T47D (cell line): ENCODE measurements around the gene HSF2BP.
"Not testable (repeated sequence)": the region's sequence is repeated elsewhere in the genome, so short reads cannot be mapped to it uniquely, and the experiment has no call there.

Source experiments
- DNase-seq, 2 experiments: peaks; one replicate each; pipeline versions ENCODE4 v3.0.0 to v3.0.0-alpha.2; 2011 to 2012; ENCODE audit warnings: low read depth in 1 of 2, low spot score in 1 of 2
- JUND ChIP-seq: IDR thresholded peaks from 2 replicates; pipeline ENCODE4 v1.6.1; 2012; ENCODE audit warnings: low read depth
- in situ Hi-C: cut with HindIII; loops from 2 replicates; pipeline ENCODE4 v1.10.0; 2016; ENCODE audit warnings: low sequenced_read_pairs, low pct_unique_long_range_greater_than_20kb

Gene HSF2BP

GRCh38 chr21:43694437-43695079, 35.3 kb upstream of the HSF2BP start:
- in situ Hi-C loops = no loop called here
- no peak for TF ChIP-seq JUND
- DNase-seq = no peak

GRCh38 chr21:43693981-43694380, 34.7 kb upstream of the HSF2BP start:
- in situ Hi-C loops = no loop called here
- no peak for TF ChIP-seq JUND
- DNase-seq = no peak

- DNase-seq = no peak
- in situ Hi-C loops = no loop called here
- TF ChIP-seq JUND = no peak
Measured at GRCh38 chr21:43692949-43693348, 33.7 kb upstream of the HSF2BP start.

- in situ Hi-C loops = no loop called here
- DNase-seq = no peak
- TF ChIP-seq JUND = no peak
Measured at GRCh38 chr21:43691801-43692200, 32.5 kb upstream of the HSF2BP start.

- TF ChIP-seq JUND = no peak
- DNase-seq = no peak
- in situ Hi-C loops = no loop called here
Measured at GRCh38 chr21:43691086-43691795, 32.0 kb upstream of the HSF2BP start.

- no peak for TF ChIP-seq JUND
- no peak for DNase-seq
- in situ Hi-C loops = no loop called here
Measured at GRCh38 chr21:43690346-43690745, 31.1 kb upstream of the HSF2BP start.

- in situ Hi-C loops = no loop called here
- DNase-seq = no peak
- TF ChIP-seq JUND = no peak
Measured at GRCh38 chr21:43689556-43690337, 30.5 kb upstream of the HSF2BP start.

GRCh38 chr21:43688906-43689305, 29.6 kb upstream of the HSF2BP start:
- in situ Hi-C loops = no loop called here
- no peak for TF ChIP-seq JUND
- DNase-seq = no peak

- TF ChIP-seq JUND = no peak
- in situ Hi-C loops = no loop called here
- DNase-seq = no peak
Measured at GRCh38 chr21:43687566-43688399, 28.5 kb upstream of the HSF2BP start.

- no peak for DNase-seq
- TF ChIP-seq JUND = no peak
- in situ Hi-C loops = no loop called here
Measured at GRCh38 chr21:43686811-43687565, 27.7 kb upstream of the HSF2BP start.

GRCh38 chr21:43684424-43684823, 25.1 kb upstream of the HSF2BP start:
- in situ Hi-C loops = no loop called here
- no peak for DNase-seq
- TF ChIP-seq JUND = no peak

- no peak for TF ChIP-seq JUND
- no peak for DNase-seq
- in situ Hi-C loops = no loop called here
Measured at GRCh38 chr21:43681650-43682049, 22.4 kb upstream of the HSF2BP start.

GRCh38 chr21:43680421-43680820, 21.1 kb upstream of the HSF2BP start:
- DNase-seq, in situ Hi-C loops: not testable (repeated sequence)
